AG09309 (cell line): ENCODE data around the gene VEZT.

Experiments used
- DNase-seq: peaks from one replicate; pipeline ENCODE4 v3.0.0-alpha.2; 2010; ENCODE audit warnings: low read depth
- H3K4me3 ChIP-seq: 2 replicates; pipeline ENCODE4 v1.5.1; 2011; ENCODE audit warnings: mild to moderate bottlenecking, low read depth, low read length, moderate library complexity; ENCODE audit not compliant: control insufficient read depth
- CTCF ChIP-seq: IDR thresholded peaks from 2 replicates; pipeline ENCODE4 v1.5.1; 2011; ENCODE audit warnings: mild to moderate bottlenecking, low read depth, low read length, inconsistent platforms; ENCODE audit not compliant: insufficient read depth, control insufficient read depth; ENCODE audit errors: missing control alignments

Gene VEZT

GRCh38 chr12:95283371-95283770 is 65.8 kb downstream of the VEZT start:
- DNase-seq, result no peak
- TF ChIP-seq CTCF, result no peak
- no peak overlapping the region for H3K4me3 ChIP-seq

- no peak for DNase-seq
- no peak for TF ChIP-seq CTCF
- no peak overlapping the region for H3K4me3 ChIP-seq
These were observed 69.1 kb downstream of the VEZT start for GRCh38 chr12:95286713-95287112.

- no peak for DNase-seq
These were observed 73.9 kb downstream of the VEZT start for GRCh38 chr12:95291501-95291900.

GRCh38 chr12:95298916-95299315 is 81.3 kb downstream of the VEZT start:
- H3K4me3 ChIP-seq, result no peak overlapping the region
- no peak for DNase-seq
- no peak for TF ChIP-seq CTCF

More at GRCh38 chr12:95291501-95291900, 73.9 kb downstream of the VEZT start:
- H3K4me3 ChIP-seq, result no peak overlapping the region
- no peak for TF ChIP-seq CTCF

- DNase-seq, result no peak
- TF ChIP-seq CTCF, result no peak
- H3K4me3 ChIP-seq, result no peak overlapping the region
These were observed 82.7 kb downstream of the VEZT start for GRCh38 chr12:95300286-95300685.

- no peak for TF ChIP-seq CTCF
- no peak overlapping the region for H3K4me3 ChIP-seq
- no peak for DNase-seq
These were observed 85.9 kb downstream of the VEZT start for GRCh38 chr12:95303476-95303875.

GRCh38 chr12:95304673-95305198 is 87.1 kb downstream of the VEZT start:
- DNase-seq, result no peak
- H3K4me3 ChIP-seq, result no peak overlapping the region
- no peak for TF ChIP-seq CTCF
